Neural progenitor cell (in vitro differentiated cells): ENCODE measurements around the gene PTPN14.

Source experiments
- EZH2 ChIP-seq: fragments of 200-600 bp; sonication (generic); IDR thresholded peaks from 2 replicates; pipeline ENCODE4 v1.6.1; 2017; ENCODE audit warnings: antibody characterized with exemption, mild to moderate bottlenecking, moderate library complexity
- EZH2phosphoT487 ChIP-seq: fragments of 200-600 bp; sonication (generic); IDR thresholded peaks from 2 replicates; pipeline ENCODE4 v1.6.1; 2017; ENCODE audit warnings: antibody characterized with exemption
- TF ChIP-seq, protein P1 (sequence below): fragments of 200-600 bp; sonication (generic); IDR thresholded peaks from 2 replicates; pipeline ENCODE4 v1.5.1; 2017; ENCODE audit warnings: antibody characterized with exemption, mild to moderate bottlenecking

GRCh38 chr1:214341932-214342331 lies 209.5 kb downstream of the PTPN14 start:
- TF ChIP-seq, protein P1, sequence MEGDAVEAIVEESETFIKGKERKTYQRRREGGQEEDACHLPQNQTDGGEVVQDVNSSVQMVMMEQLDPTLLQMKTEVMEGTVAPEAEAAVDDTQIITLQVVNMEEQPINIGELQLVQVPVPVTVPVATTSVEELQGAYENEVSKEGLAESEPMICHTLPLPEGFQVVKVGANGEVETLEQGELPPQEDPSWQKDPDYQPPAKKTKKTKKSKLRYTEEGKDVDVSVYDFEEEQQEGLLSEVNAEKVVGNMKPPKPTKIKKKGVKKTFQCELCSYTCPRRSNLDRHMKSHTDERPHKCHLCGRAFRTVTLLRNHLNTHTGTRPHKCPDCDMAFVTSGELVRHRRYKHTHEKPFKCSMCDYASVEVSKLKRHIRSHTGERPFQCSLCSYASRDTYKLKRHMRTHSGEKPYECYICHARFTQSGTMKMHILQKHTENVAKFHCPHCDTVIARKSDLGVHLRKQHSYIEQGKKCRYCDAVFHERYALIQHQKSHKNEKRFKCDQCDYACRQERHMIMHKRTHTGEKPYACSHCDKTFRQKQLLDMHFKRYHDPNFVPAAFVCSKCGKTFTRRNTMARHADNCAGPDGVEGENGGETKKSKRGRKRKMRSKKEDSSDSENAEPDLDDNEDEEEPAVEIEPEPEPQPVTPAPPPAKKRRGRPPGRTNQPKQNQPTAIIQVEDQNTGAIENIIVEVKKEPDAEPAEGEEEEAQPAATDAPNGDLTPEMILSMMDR: peak; percentile 10
- TF ChIP-seq EZH2 (no peak), EZH2phosphoT487 (no peak)
